Naive B cell (primary cell): Measurements from ENCODE around the gene SPDYE4. TPM values are rescaled to one million over a fixed set of nuclear protein-coding genes. Genes with fewer than 3 reads are reported as not detected.

ENCODE experiments used
- ATAC-seq, 2 donors: fragments of 150-1000 bp; cut with Tn5 transposase; 2 replicates each; pipeline ENCODE4 v1.10.0; 2021; ENCODE audit warnings: low read depth in 2 of 2, mild to moderate bottlenecking in 2 of 2, moderate library complexity in 2 of 2
- DNase-seq: peaks from one replicate; pipeline ENCODE4 v3.0.0; 2022
- H3K27ac Mint-ChIP-seq, 6 donors: one replicate each; pipeline ENCODE4 v1.8.0; 2020 to 2022; ENCODE audit warnings: mild to moderate bottlenecking in 6 of 6, mixed read lengths in 6 of 6, moderate library complexity in 5 of 6, inconsistent platforms in 2 of 6
- H3K27me3 Mint-ChIP-seq, 3 donors: one replicate each; pipeline ENCODE4 v1.8.0; 2021 to 2022; ENCODE audit warnings: mixed read lengths in 3 of 3, mild to moderate bottlenecking in 1 of 3
- H3K36me3 Mint-ChIP-seq, 2 donors: one replicate each; pipeline ENCODE4 v1.8.0; 2020 to 2022; ENCODE audit warnings: mixed read lengths in 2 of 2, inconsistent platforms in 1 of 2, mild to moderate bottlenecking in 1 of 2
- H3K4me1 Mint-ChIP-seq, 3 donors: one replicate each; pipeline ENCODE4 v1.8.0; 2020 to 2022; ENCODE audit warnings: mixed read lengths in 3 of 3, inconsistent platforms in 1 of 3, mild to moderate bottlenecking in 1 of 3, moderate library complexity in 1 of 3
- H3K4me3 Mint-ChIP-seq, 8 donors: one replicate each; pipeline ENCODE4 v1.8.0; 2020 to 2022; ENCODE audit warnings: mild to moderate bottlenecking in 8 of 8, mixed read lengths in 8 of 8, moderate library complexity in 8 of 8, inconsistent platforms in 2 of 8
- H3K9me3 Mint-ChIP-seq, 7 donors: one replicate each; pipeline ENCODE4 v1.8.0; 2020 to 2022; ENCODE audit warnings: mixed read lengths in 7 of 7, mild to moderate bottlenecking in 5 of 7, inconsistent platforms in 2 of 7, moderate library complexity in 1 of 7
- polyA plus RNA-seq, 6 donors: library from polyadenylated mRNA; unstranded; fragments of 300-500 nt; fragmentation: Illumina TruSeq; gene quantifications; one replicate each; pipeline ENCODE4 v1.2.3, GENCODE V29; 2021; ENCODE audit warnings: low read depth in 6 of 6

SPDYE4 gene
- polyA plus RNA-seq, 6 donors from 2014 or later = not detected

DNA sequence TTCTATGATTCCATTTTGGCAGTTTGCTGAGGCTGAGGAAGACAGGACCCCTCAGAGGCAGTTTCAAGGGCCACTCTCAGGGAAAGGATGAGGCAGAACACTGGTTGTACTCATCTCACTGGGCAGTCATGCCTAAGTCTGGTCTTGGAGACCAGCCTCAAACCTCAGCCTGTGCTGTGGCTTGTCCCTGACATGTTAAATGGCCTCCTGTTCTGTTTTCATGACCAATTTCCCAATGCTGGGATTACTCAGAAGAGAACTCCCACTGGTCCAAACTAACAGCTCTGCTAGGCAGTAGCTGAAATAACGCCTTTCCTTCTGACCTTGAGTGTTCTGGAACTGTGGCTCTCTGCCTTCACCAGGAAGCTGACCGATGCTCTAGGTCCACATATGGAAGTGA is 8.4 kb upstream of the SPDYE4 start:
- Mint-ChIP-seq H3K4me3 (no peak overlapping the region), H3K36me3 (peaks cover 0 to 8% of the 10 kb centered on the region in 2 donors), H3K9me3 (peaks cover 0 to 3% (median 0%) of the 10 kb centered on the region in 7 donors), H3K4me1 (no peaks in the 10 kb centered on the region), H3K27ac (peak overlapping the region in 1 of 6 donors; percentile 21), H3K27me3 (peaks cover 12 to 38% (median 37%) of the 10 kb centered on the region in 3 donors)
- no peak for ATAC-seq
- DNase-seq = no peak

DNA sequence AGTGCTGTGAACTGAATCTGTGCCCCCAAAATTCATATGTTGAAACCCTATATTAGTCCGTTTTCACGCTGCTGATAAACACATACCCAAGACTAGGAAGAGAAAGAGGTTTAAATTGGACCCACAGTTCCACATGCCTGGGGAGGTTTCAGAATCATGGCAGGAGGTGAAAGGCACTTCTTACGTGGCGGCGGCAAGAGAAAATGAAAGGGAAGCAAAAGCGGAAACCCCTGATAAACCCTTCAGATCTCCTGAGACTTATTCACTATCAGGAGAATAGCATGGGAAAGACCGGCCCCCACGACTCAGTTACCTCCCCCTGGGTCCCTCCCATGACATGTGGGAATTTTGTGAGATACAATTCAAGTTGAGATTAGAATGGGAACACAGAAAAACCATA is 3.7 kb upstream of the SPDYE4 start:
- H3K4me3 Mint-ChIP-seq = no peak overlapping the region
- DNase-seq = no peak
- H3K9me3 Mint-ChIP-seq = peaks cover 0 to 3% (median 0%) of the 10 kb centered on the region in 7 donors

DNA sequence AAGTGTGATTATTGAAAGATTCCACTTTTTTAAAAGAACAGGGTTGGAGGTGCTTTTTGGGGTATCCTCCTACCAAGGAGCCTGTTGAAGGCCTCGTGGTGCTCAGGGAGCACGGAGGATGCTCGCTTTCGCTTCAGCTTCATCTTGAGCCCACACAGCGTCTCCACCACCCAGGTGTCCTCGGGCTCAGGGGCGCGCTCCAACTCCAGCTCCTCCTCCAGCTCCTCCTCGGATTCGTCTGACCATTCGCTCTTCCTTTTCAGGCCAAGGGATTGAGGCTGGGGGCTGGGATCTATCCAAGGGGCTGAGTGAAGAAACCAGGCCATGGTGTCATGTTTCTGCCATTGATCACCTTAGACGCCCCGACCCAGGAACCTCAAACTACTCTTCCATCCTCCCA is 1.2 kb downstream of the SPDYE4 start:
- H3K4me3 Mint-ChIP-seq = no peak overlapping the region
- peaks cover 0 to 3% (median 0%) of the 10 kb centered on the region in 7 donors for H3K9me3 Mint-ChIP-seq
- H3K27ac Mint-ChIP-seq = no peak overlapping the region
- no peaks in the 10 kb centered on the region for H3K4me1 Mint-ChIP-seq
- H3K27me3 Mint-ChIP-seq = peaks cover 21 to 62% (median 62%) of the 10 kb centered on the region in 3 donors
- no peak for ATAC-seq
- no peak for DNase-seq
- H3K36me3 Mint-ChIP-seq = peaks cover 0 to 6% of the 10 kb centered on the region in 2 donors

More for the DNA sequence above, 3.7 kb upstream of the SPDYE4 start:
- ATAC-seq = no peak
- no peak overlapping the region for H3K27ac Mint-ChIP-seq
- H3K4me1 Mint-ChIP-seq = no peaks in the 10 kb centered on the region
- H3K27me3 Mint-ChIP-seq = peaks cover 14 to 43% (median 39%) of the 10 kb centered on the region in 3 donors
- peaks cover 0 to 10% of the 10 kb centered on the region in 2 donors for H3K36me3 Mint-ChIP-seq

DNA sequence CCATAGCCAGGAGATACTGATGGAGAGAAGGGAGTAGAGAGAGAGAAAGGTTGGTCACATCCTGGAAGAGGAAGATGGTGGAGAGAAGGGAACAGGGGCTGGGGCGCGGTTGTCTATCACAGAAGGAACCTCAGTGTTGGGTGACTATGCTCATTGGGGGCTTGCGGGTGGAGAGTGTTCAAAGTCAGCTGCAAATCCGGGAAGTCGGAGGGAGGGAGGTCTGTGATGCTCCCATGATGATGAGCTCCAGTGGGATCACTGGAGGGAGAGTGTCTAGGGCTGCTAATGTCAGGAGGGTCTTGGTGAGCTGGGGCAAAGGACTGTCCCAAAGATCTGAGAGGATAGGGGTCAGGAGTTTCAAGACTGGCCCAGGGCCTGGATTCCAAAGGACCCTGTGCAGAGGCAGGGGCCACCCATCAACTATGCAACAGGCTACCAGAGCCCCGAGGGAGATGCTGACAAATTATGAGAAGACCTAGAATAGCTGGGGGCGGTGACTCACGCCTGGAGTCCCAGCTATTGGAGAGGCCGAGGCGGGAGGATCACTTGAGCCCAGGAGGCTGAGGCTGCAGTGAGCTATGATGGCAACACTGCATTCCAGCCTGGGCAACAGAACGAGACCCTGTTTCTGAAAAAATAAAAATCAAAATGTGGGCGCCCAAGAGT is 2.6 kb downstream of the SPDYE4 start:
- H3K36me3 Mint-ChIP-seq = no peaks in the 10 kb centered on the region
- peaks cover 21 to 58% (median 52%) of the 10 kb centered on the region in 3 donors for H3K27me3 Mint-ChIP-seq
- no peaks in the 10 kb centered on the region for H3K9me3 Mint-ChIP-seq
- H3K4me3 Mint-ChIP-seq = peak overlapping the region in 1 of 8 donors; percentile 64
- DNase-seq (no peak), ATAC-seq (no peak)
- peak overlapping the region in 1 of 6 donors; percentile 80 for H3K27ac Mint-ChIP-seq
- no peaks in the 10 kb centered on the region for H3K4me1 Mint-ChIP-seq

DNA sequence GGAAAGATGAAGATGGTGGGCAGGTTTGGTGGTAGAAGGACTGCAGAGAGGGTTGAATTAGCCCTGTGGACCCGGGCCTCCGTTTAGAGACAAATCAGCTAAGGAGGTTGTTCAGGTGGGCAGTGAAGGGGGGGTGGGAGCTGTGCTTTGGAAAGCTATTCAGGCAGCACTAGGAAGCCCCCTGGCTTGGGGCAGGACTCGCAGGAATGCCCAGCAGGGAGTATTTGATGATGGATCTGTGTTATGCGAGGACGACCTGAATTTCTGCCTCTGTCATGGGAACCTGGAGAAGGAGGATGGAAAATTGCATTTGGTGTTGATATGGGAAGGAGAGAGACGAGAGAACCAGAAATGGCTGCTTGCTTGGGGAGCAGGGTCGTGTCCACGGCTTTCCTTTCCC is 3.5 kb downstream of the SPDYE4 start:
- ATAC-seq (no peak), DNase-seq (no peak)
- Mint-ChIP-seq H3K36me3 (no peaks in the 10 kb centered on the region), H3K9me3 (no peaks in the 10 kb centered on the region), H3K4me3 (no peak overlapping the region), H3K27me3 (peaks cover 19 to 55% (median 52%) of the 10 kb centered on the region in 3 donors), H3K4me1 (no peaks in the 10 kb centered on the region), H3K27ac (no peak overlapping the region)

DNA sequence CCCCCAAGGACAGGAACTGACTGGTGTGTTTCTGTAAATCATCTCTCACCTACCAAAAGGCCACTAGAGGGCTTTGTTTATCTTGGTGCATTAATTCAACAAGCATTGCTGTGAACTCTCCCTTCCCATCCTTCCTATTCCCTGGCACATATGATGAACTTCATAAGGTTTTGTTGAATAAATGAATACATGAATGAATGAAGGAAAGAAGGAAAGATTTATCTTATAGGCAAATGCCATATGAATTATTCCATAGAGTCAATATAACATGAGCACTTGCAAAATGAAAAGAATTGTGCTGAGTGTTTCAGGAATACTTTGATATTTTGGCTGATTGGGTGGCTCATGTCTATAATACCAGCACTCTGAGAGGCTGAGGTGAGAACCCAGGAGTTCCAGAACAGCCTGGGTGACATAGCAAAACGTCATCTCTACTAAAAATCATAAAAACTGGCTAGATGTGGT is 4.3 kb downstream of the SPDYE4 start:
- Mint-ChIP-seq H3K36me3 (no peaks in the 10 kb centered on the region), H3K27ac (peak overlapping the region in 1 of 6 donors; percentile 8), H3K9me3 (no peaks in the 10 kb centered on the region), H3K4me3 (no peak overlapping the region), H3K4me1 (no peaks in the 10 kb centered on the region), H3K27me3 (peaks cover 17 to 57% (median 51%) of the 10 kb centered on the region in 3 donors)
- ATAC-seq (no peak), DNase-seq (no peak)

DNA sequence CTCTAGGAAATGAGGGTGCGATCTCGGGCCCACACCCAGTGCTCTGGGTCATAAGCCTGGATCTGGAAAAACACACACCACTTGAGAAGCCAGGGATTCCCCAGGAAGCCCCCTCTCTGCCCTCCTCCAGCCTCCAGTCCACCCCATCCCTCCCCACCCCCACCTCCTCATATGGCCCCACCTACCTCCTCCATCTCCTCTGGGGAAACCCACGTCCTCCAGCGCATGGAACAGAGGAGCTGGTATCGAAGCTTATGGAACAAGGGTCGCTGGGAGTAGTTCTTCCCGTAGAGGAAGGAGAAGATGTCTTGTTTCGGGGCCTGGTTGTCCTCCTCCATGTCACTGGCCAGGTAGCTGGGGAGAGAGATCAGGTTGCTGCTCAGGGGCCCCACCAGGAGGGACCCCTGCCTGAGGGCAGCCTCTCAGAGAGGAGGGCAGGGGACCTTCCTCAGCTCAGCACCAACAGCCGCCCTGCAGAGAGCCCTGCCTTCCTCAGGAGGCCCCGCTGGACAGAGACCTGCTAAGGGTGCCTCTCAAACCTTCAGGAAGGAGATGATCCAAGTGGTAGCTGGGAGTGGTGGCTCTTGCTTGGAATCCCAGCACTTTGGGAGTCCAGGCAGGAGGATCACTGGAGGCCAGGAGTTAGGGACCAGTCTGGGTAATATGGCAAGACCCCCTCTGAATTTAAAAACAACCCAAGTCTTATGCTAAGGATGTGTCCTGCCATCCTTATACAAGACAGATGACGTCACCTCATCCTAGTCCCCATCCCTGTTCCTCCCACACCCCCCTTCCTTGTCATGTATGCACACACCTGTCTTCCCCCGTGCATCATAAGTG is 5.0 kb downstream of the SPDYE4 start:
- Mint-ChIP-seq H3K4me3 (no peak overlapping the region), H3K27ac (no peak overlapping the region), H3K9me3 (no peaks in the 10 kb centered on the region), H3K27me3 (peaks cover 17 to 52% (median 48%) of the 10 kb centered on the region in 3 donors), H3K4me1 (no peaks in the 10 kb centered on the region), H3K36me3 (no peaks in the 10 kb centered on the region)
- ATAC-seq = no peak
- no peak for DNase-seq

DNA sequence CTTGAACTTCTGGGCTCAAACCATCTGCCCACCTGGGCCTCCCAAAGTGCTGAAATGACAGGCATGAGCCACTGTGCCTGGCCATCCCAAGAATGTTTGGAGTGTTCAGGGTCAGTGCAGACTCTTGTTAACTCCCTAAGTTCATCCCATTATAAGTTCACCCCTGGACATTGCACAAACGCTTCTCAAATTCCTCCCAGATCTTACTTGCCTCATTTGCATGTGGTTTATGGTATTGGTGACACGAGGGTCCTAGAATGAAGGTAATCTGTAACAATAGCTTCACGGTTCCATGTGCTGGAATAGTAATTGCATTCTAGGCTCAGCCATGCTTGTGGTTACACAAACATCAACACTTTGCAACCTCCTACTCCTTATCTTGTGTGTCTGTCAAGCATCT is 8.7 kb downstream of the SPDYE4 start:
- peak overlapping the region in 1 of 8 donors; percentile 65 for H3K4me3 Mint-ChIP-seq
- no peaks in the 10 kb centered on the region for H3K36me3 Mint-ChIP-seq
- peaks cover 3 to 19% (median 14%) of the 10 kb centered on the region in 3 donors for H3K27me3 Mint-ChIP-seq
- peak overlapping the region in 1 of 6 donors; percentile 24 for H3K27ac Mint-ChIP-seq
- ATAC-seq = no peak
- H3K4me1 Mint-ChIP-seq = peaks cover 10 to 18% (median 12%) of the 10 kb centered on the region in 3 donors
- peaks cover 0 to 2% (median 0%) of the 10 kb centered on the region in 7 donors for H3K9me3 Mint-ChIP-seq
- no peak for DNase-seq

DNA sequence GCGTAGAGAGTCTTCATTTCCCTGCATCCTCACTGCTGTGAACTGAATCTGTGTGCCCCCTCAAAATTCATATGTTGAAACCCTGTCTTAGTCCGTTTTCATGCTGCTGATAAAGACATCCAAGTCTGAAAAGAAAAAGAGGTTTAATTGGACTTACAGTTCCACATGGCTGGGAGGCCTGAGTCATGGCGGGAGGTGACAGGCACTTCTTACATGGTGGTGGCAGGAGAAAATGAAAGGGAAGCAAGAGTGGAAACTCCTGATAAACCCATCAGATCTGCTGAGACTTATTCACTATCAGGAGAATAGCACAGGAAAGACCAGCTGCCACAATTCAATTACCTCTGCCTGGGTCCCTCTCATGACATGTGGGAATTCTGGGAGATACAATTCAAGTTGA is 10.6 kb downstream of the SPDYE4 start:
- DNase-seq = no peak
- Mint-ChIP-seq H3K36me3 (no peaks in the 10 kb centered on the region), H3K27ac (peak overlapping the region in 1 of 6 donors; percentile 13), H3K4me3 (peak overlapping the region in 1 of 8 donors; percentile 93), H3K27me3 (peaks cover 0 to 16% (median 9%) of the 10 kb centered on the region in 3 donors), H3K9me3 (peaks cover 0 to 2% (median 0%) of the 10 kb centered on the region in 7 donors), H3K4me1 (peaks cover 16 to 18% (median 18%) of the 10 kb centered on the region in 3 donors)
- ATAC-seq = no peak

DNA sequence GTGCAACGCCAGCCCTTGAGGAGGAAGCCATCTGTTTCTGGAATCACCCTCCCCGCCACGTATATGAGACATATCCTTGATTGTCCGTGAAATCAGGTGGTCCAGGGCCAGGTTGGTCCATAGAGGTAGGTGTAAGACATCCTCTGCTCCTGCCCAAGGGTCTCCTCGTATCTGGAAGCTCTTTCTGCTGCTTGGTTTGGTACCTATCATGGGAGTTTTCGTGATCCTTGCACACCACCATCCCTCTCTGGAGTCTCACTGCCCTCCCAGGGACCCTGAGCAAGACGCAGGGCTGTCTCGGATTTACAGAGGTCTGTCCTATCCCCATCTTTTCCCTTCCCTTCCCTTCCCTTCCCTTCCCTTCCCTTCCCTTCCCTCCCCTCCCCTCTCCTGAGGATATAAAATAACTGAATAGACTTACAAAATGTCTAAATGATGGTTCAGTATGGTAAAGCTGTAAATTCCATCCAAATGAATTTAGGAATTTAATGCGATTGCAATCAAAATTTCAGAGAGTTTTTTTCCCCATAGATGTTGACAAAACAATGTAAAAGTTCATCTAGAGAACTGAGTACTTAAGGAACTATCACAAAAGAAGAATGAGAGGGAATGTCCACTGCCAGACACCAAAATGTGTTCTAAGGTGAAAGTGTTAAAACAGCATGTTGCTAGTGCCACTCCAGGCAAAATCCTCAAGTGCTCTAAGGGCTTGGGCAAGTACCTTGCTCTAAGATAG is 11.7 kb downstream of the SPDYE4 start:
- peaks cover 0 to 2% (median 0%) of the 10 kb centered on the region in 7 donors for H3K9me3 Mint-ChIP-seq
- peak overlapping the region; percentile 87 to 96 (median 92) for H3K4me3 Mint-ChIP-seq
- no peaks in the 10 kb centered on the region for H3K36me3 Mint-ChIP-seq
- H3K4me1 Mint-ChIP-seq = peaks cover 16 to 18% (median 18%) of the 10 kb centered on the region in 3 donors
- DNase-seq = no peak
- peaks cover 0 to 6% (median 0%) of the 10 kb centered on the region in 3 donors for H3K27me3 Mint-ChIP-seq
- ATAC-seq = no peak
- peak overlapping the region; percentile 30 to 95 (median 86) for H3K27ac Mint-ChIP-seq

DNA sequence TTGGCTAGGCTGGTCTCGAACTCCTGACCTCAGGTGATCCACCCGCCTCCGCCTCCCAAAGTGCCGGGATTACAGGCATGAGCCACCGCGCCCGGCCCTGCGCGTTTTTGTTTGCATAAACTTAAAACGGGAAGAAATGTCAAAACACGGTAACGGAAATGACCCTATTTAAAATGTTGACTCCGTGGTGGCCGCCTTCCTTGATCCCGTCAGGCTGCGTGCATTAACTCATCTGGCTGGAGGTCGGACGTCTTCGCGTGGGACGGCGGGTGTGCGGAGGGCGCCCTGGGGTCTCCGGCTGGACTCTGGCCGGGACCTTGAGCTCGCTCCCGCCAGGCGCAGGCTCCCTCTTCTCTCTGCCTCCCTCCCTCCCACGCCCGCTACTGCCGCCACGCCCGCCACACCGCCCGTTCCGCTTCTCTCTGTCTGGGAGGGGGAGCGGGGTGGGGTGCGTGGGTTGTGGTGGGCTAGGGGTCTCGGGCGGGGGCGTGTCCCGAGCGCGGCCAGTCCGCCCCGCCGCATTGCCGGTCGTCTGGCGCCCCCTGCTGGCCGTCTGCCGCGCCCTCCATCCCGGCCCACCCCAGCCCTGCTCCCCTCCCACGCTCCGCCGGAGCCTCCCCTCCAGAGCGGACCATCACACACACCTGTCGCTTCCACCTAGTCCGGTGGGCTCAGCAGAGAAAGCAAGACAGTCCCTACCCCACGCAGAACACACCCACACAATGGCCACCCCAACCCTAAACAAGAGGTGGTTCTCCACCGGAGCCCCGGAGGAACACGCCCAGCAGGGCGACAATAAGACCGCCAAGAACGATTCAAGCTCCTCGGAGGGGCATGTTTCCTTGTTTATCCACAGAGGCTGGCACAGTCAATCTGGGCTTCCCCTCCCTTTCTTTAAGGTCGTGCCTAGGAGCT is 12.5 kb downstream of the SPDYE4 start:
- Mint-ChIP-seq H3K9me3 (peaks cover 0 to 2% (median 0%) of the 10 kb centered on the region in 7 donors), H3K36me3 (no peaks in the 10 kb centered on the region), H3K27me3 (peaks cover 0 to 6% (median 0%) of the 10 kb centered on the region in 3 donors), H3K27ac (peak overlapping the region; percentile 83 to 97 (median 94)), H3K4me1 (peaks cover 18 to 22% (median 21%) of the 10 kb centered on the region in 3 donors), H3K4me3 (peak overlapping the region; percentile 87 to 96 (median 92))
- ATAC-seq (peak; percentile 81 to 82), DNase-seq (peak; percentile 78)

DNA sequence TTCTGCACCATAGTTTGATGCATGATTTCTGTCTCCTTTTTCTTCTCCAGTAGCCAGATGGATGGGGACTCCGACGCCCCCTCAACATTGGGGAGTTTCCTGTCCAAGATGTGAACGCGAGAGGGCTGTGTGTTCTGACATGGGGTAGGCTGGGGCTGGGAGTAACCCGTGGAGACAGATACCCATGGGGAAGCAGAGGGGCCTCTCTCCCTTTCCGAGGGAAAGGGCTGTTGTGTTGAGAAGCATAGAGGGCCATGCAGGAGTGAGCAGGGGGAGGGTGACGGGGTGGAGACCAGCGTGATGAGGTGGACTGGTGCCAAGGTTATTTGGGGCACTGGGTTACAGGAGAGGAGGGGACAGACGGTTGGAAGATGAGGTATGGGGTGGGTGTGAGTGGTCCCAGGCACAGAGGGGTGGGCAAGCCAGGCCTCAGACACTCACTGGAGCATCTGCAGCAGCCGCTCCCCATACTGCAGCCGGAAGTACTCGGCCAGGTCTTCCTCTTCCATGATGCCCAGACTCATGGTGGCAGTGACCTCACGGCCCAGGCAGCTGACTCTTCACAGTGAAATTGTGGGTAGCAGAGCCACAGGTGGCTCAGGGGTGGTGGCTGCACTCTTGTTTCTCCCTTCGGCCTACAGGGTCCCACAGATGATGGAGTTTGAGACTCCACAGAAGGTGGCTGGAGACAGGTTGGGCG is 14.1 kb downstream of the SPDYE4 start:
- Mint-ChIP-seq H3K36me3 (no peaks in the 10 kb centered on the region), H3K4me1 (peaks cover 32 to 35% (median 32%) of the 10 kb centered on the region in 3 donors), H3K4me3 (peak overlapping the region; percentile 53 to 93 (median 73)), H3K9me3 (peaks cover 0 to 2% (median 0%) of the 10 kb centered on the region in 7 donors), H3K27ac (peak overlapping the region in 5 of 6 donors; percentile 33 to 93 (median 78)), H3K27me3 (no peaks in the 10 kb centered on the region)
- ATAC-seq (no peak), DNase-seq (no peak)
